Fibroblast of lung (primary cell): Measurements from ENCODE around the gene HAPSTR1. TPM values are rescaled to one million over a fixed set of nuclear protein-coding genes. Genes with fewer than 3 reads are reported as not detected.

Experiments used
- DNase-seq, 2 donors: peaks; one replicate each; pipeline versions ENCODE4 v3.0.0 to v3.0.0-alpha.2; 2010; ENCODE audit warnings: low read depth in 2 of 2
- H2AFZ ChIP-seq: 2 replicates; pipeline ENCODE4 v1.5.1; 2012; ENCODE audit warnings: low read length, control low read depth, inconsistent platforms
- H3K27ac ChIP-seq: 2 replicates; pipeline ENCODE4 v1.5.1; 2011; ENCODE audit warnings: low read length, control low read depth; ENCODE audit not compliant: insufficient read depth
- H3K27me3 ChIP-seq: 2 replicates; pipeline ENCODE4 v1.5.1; 2011; ENCODE audit warnings: mild to moderate bottlenecking, low read length; ENCODE audit not compliant: control insufficient read depth, insufficient read depth
- H3K36me3 ChIP-seq: 2 replicates; pipeline ENCODE4 v1.5.1; 2011; ENCODE audit warnings: low read length; ENCODE audit not compliant: control insufficient read depth, insufficient read depth
- H3K4me1 ChIP-seq: 2 replicates; pipeline ENCODE4 v1.5.1; 2011; ENCODE audit warnings: low read length; ENCODE audit not compliant: control insufficient read depth, insufficient read depth; ENCODE audit errors: extremely low read depth
- H3K4me2 ChIP-seq: 2 replicates; pipeline ENCODE4 v1.5.1; 2011; ENCODE audit warnings: low read length, control low read depth; ENCODE audit not compliant: insufficient read depth; ENCODE audit errors: extremely low read depth
- H3K4me3 ChIP-seq, 4 experiments: fragments of 200-600 bp in 1 of 4; sonication (generic) in 1 of 4; replicated peaks in 1 of 4; 2 replicates each; pipeline ENCODE4 v1.5.1; 2011 to 2016; ENCODE audit warnings: low read length in 4 of 4, low read depth in 3 of 4, mild to moderate bottlenecking in 3 of 4, control low read depth in 2 of 4, inconsistent platforms in 1 of 4, mixed read lengths in 1 of 4; ENCODE audit not compliant: insufficient read depth in 1 of 4; ENCODE audit errors: control extremely low read depth in 1 of 4
- H3K79me2 ChIP-seq: 2 replicates; pipeline ENCODE4 v1.5.1; 2012; ENCODE audit warnings: mild to moderate bottlenecking, low read length, inconsistent platforms; ENCODE audit not compliant: control insufficient read depth, insufficient read depth
- H3K9ac ChIP-seq: 2 replicates; pipeline ENCODE4 v1.5.1; 2011; ENCODE audit warnings: mild to moderate bottlenecking, low read length, control low read depth; ENCODE audit not compliant: insufficient read depth
- H3K9me3 ChIP-seq: 2 replicates; pipeline ENCODE4 v1.5.1; 2012; ENCODE audit warnings: low read depth, low read length; ENCODE audit not compliant: control insufficient read depth, insufficient read depth
- H4K20me1 ChIP-seq: 2 replicates; pipeline ENCODE4 v1.5.1; 2011; ENCODE audit warnings: low read length; ENCODE audit not compliant: control insufficient read depth, insufficient read depth; ENCODE audit errors: extremely low read depth
- EZH2 ChIP-seq: IDR thresholded peaks from 2 replicates; pipeline ENCODE4 v1.5.1; 2012; ENCODE audit warnings: low read length, control low read depth, mild to moderate bottlenecking; ENCODE audit errors: missing control alignments
- polyA plus RNA-seq, 2 donors: library from polyadenylated mRNA; depleted of rRNA in 1 of 2; stranded (reverse) in 1 of 2; unstranded in 1 of 2; fragments of >200 nt; gene quantifications; 2 replicates each; pipeline ENCODE4 v1.2.1, GENCODE V29; 2011 to 2012; ENCODE audit warnings: missing spikeins in 1 of 2
- total RNA-seq: library from RNA; depleted of rRNA; stranded (reverse); fragments of >200 nt; gene quantifications from 2 replicates; pipeline ENCODE4 v1.2.1, GENCODE V29; 2014
- TF ChIP-seq, protein P1 (sequence below), 2 donors: IDR thresholded peaks in 1 of 2; conservative IDR thresholded peaks in 1 of 2; 1 replicate in 1 of 2; 2 replicates in 1 of 2; pipeline ENCODE4 v1.5.1; 2011 to 2012; ENCODE audit warnings: low read length in 2 of 2, control low read depth in 1 of 2, inconsistent platforms in 1 of 2, low read depth in 1 of 2, mild to moderate bottlenecking in 1 of 2

HAPSTR1 gene
- total and polyA plus RNA-seq, 2 donors (not counting 1 experiment from before 2014, with no cell fraction given): 37.5 to 57.3 TPM

GRCh38 chr16:9092978-9093344, 1.5 kb downstream of the HAPSTR1 start:
- H4K20me1 ChIP-seq: peaks cover 4% of the 10 kb centered on the region
- peak overlapping the region; percentile 95 for H3K9ac ChIP-seq
- H2AFZ ChIP-seq: no peak overlapping the region
- peaks cover 7% of the 10 kb centered on the region for H3K36me3 ChIP-seq
- H3K79me2 ChIP-seq: peaks cover 63% of the 10 kb centered on the region
- no peak for DNase-seq
- H3K27ac ChIP-seq: peak overlapping the region; percentile 93
- H3K4me2 ChIP-seq: peak overlapping the region; percentile 72
- H3K4me1 ChIP-seq: peaks cover 10% of the 10 kb centered on the region
- H3K27me3 ChIP-seq: no peaks in the 10 kb centered on the region
- no peak for TF ChIP-seq EZH2
- TF ChIP-seq, protein P1, sequence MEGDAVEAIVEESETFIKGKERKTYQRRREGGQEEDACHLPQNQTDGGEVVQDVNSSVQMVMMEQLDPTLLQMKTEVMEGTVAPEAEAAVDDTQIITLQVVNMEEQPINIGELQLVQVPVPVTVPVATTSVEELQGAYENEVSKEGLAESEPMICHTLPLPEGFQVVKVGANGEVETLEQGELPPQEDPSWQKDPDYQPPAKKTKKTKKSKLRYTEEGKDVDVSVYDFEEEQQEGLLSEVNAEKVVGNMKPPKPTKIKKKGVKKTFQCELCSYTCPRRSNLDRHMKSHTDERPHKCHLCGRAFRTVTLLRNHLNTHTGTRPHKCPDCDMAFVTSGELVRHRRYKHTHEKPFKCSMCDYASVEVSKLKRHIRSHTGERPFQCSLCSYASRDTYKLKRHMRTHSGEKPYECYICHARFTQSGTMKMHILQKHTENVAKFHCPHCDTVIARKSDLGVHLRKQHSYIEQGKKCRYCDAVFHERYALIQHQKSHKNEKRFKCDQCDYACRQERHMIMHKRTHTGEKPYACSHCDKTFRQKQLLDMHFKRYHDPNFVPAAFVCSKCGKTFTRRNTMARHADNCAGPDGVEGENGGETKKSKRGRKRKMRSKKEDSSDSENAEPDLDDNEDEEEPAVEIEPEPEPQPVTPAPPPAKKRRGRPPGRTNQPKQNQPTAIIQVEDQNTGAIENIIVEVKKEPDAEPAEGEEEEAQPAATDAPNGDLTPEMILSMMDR (conservative IDR thresholded peaks at IDR 0.05 in 1 of 2, IDR thresholded peaks at IDR 0.05 in 1 of 2; ENCODE audit: low read depth in 1 of 2, low read length in 2 of 2): no peak
- H3K4me3 ChIP-seq: peak overlapping the region; percentile 76 to 98 (median 96)
- no peaks in the 10 kb centered on the region for H3K9me3 ChIP-seq

DNA sequence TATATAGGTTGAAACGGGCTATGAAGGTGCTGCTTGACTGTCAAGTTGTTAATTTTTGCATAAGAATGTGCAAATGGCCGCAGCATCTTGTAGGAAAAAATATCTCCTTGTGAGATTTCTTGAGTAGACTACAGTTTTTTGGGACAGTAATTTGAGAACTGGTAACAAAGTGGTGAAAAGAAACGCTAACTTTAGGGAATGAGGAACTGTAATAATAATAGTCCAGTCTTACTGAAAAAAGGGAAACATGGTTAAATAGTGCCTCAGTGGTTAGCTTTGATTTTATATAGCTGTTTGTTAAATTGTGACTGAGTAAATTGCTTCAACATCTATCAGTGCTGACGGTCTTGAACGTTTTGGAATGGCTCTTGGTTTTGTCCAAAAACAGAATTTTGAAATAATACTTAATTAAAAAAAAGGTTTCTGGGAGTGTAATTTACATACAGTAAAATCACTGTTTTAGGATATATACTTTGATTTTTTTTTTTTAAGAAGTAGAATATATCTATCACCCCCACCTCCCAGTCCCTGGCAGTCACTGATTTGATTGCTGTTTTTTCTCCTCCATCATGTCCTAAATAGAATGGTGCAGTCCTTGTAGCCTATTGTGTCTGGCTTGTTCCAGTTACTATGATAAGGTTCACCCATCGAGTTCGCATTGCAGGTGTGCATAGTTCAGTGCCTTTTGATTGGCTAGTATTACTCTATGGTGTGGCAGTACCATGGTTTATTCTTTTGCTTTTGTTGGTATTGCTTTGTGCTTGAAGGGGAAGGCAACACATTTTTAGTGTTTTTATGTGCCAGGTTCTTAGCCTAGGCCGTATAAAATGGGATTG, 2.8 kb downstream of the HAPSTR1 start:
- H3K79me2 ChIP-seq: peaks cover 75% of the 10 kb centered on the region
- H3K4me2 ChIP-seq: peak overlapping the region; percentile 72
- H2AFZ ChIP-seq: no peak overlapping the region
- peak overlapping the region; percentile 11 for H3K27ac ChIP-seq
- no peak for DNase-seq
- no peaks in the 10 kb centered on the region for H3K27me3 ChIP-seq
- no peaks in the 10 kb centered on the region for H3K9me3 ChIP-seq
- H4K20me1 ChIP-seq: peaks cover 8% of the 10 kb centered on the region
- H3K4me1 ChIP-seq: peaks cover 16% of the 10 kb centered on the region
- H3K9ac ChIP-seq: no peak overlapping the region
- H3K36me3 ChIP-seq: peaks cover 7% of the 10 kb centered on the region
- TF ChIP-seq EZH2: no peak
- TF ChIP-seq, protein P1 (conservative IDR thresholded peaks at IDR 0.05 in 1 of 2, IDR thresholded peaks at IDR 0.05 in 1 of 2; ENCODE audit: low read depth in 1 of 2, low read length in 2 of 2): no peak
- peak overlapping the region; percentile 76 to 98 (median 96) for H3K4me3 ChIP-seq

- no peak overlapping the region for H3K27ac ChIP-seq
Measured at GRCh38 chr16:9095171-9095570, 3.7 kb downstream of the HAPSTR1 start.

More at GRCh38 chr16:9095171-9095570, 3.7 kb downstream of the HAPSTR1 start:
- H3K4me3 ChIP-seq: peak overlapping the region; percentile 76 to 98 (median 96)
- H3K27me3 ChIP-seq: no peaks in the 10 kb centered on the region
- no peak for TF ChIP-seq EZH2
- TF ChIP-seq, protein P1 (conservative IDR thresholded peaks at IDR 0.05 in 1 of 2, IDR thresholded peaks at IDR 0.05 in 1 of 2; ENCODE audit: low read depth in 1 of 2, low read length in 2 of 2): no peak
- DNase-seq: no peak
- peaks cover 85% of the 10 kb centered on the region for H3K79me2 ChIP-seq
- H2AFZ ChIP-seq: no peak overlapping the region
- peak overlapping the region; percentile 72 for H3K4me2 ChIP-seq
- H3K9ac ChIP-seq: no peak overlapping the region
- peaks cover 8% of the 10 kb centered on the region for H4K20me1 ChIP-seq
- peaks cover 7% of the 10 kb centered on the region for H3K36me3 ChIP-seq
- H3K4me1 ChIP-seq: peaks cover 20% of the 10 kb centered on the region
- no peaks in the 10 kb centered on the region for H3K9me3 ChIP-seq
